Measurements from ENCODE around the gene TWIST1.

TWIST1 gene

GRCh38 chr7:19116121-19117090, 1.0 kb downstream of the TWIST1 start:
- in situ Hi-C loops (cut with HindIII; ENCODE audit: low pct_ligation_motif_present, low pct_unique_long_range_greater_than_20kb, low sequenced_read_pairs) = no loop called here
- DNase-seq = no peak

- no peak for DNase-seq
- in situ Hi-C loops (cut with HindIII; ENCODE audit: low pct_ligation_motif_present, low pct_unique_long_range_greater_than_20kb, low sequenced_read_pairs) = no loop called here
These were observed 2.9 kb downstream of the TWIST1 start for GRCh38 chr7:19114551-19114855.

- in situ Hi-C loops (cut with HindIII; ENCODE audit: low pct_ligation_motif_present, low pct_unique_long_range_greater_than_20kb, low sequenced_read_pairs) = no loop called here
- no peak for DNase-seq
These were observed 3.4 kb downstream of the TWIST1 start for GRCh38 chr7:19113855-19114550.

- in situ Hi-C loops (cut with HindIII; ENCODE audit: low pct_ligation_motif_present, low pct_unique_long_range_greater_than_20kb, low sequenced_read_pairs) = no loop called here
- DNase-seq = no peak
These were observed 4.5 kb downstream of the TWIST1 start for GRCh38 chr7:19113002-19113350.

- no peak for DNase-seq
- in situ Hi-C loops (cut with HindIII; ENCODE audit: low pct_ligation_motif_present, low pct_unique_long_range_greater_than_20kb, low sequenced_read_pairs) = no loop called here
These were observed 5.0 kb downstream of the TWIST1 start for GRCh38 chr7:19112274-19113001.

GRCh38 chr7:19111474-19112273, 5.8 kb downstream of the TWIST1 start:
- in situ Hi-C loops (cut with HindIII; ENCODE audit: low pct_ligation_motif_present, low pct_unique_long_range_greater_than_20kb, low sequenced_read_pairs) = no loop called here
- no peak for DNase-seq

- no peak for DNase-seq
- in situ Hi-C loops (cut with HindIII; ENCODE audit: low pct_ligation_motif_present, low pct_unique_long_range_greater_than_20kb, low sequenced_read_pairs) = no loop called here
These were observed 6.7 kb downstream of the TWIST1 start for GRCh38 chr7:19110776-19111175.

GRCh38 chr7:19110026-19110730, 7.3 kb downstream of the TWIST1 start:
- in situ Hi-C loops (cut with HindIII; ENCODE audit: low pct_ligation_motif_present, low pct_unique_long_range_greater_than_20kb, low sequenced_read_pairs) = no loop called here
- no peak for DNase-seq

GRCh38 chr7:19109000-19109946, 8.2 kb downstream of the TWIST1 start:
- no peak for DNase-seq
- in situ Hi-C loops (cut with HindIII; ENCODE audit: low pct_ligation_motif_present, low pct_unique_long_range_greater_than_20kb, low sequenced_read_pairs) = no loop called here

GRCh38 chr7:19107356-19108146, 9.9 kb downstream of the TWIST1 start:
- in situ Hi-C loops (cut with HindIII; ENCODE audit: low pct_ligation_motif_present, low pct_unique_long_range_greater_than_20kb, low sequenced_read_pairs) = no loop called here
- no peak for DNase-seq

GRCh38 chr7:19107081-19107355, 10.4 kb downstream of the TWIST1 start:
- no peak for DNase-seq
- in situ Hi-C loops (cut with HindIII; ENCODE audit: low pct_ligation_motif_present, low pct_unique_long_range_greater_than_20kb, low sequenced_read_pairs) = no loop called here

- in situ Hi-C loops (cut with HindIII; ENCODE audit: low pct_ligation_motif_present, low pct_unique_long_range_greater_than_20kb, low sequenced_read_pairs) = no loop called here
These were observed 11.0 kb downstream of the TWIST1 start for GRCh38 chr7:19106241-19107080.

GRCh38 chr7:19105546-19105945, 11.9 kb downstream of the TWIST1 start:
- in situ Hi-C loops (cut with HindIII; ENCODE audit: low pct_ligation_motif_present, low pct_unique_long_range_greater_than_20kb, low sequenced_read_pairs) = no loop called here

More at GRCh38 chr7:19106241-19107080, 11.0 kb downstream of the TWIST1 start:
- DNase-seq = no peak

GRCh38 chr7:19104811-19105210, 12.6 kb downstream of the TWIST1 start:
- DNase-seq = no peak
- in situ Hi-C loops (cut with HindIII; ENCODE audit: low pct_ligation_motif_present, low pct_unique_long_range_greater_than_20kb, low sequenced_read_pairs) = no loop called here

More at GRCh38 chr7:19105546-19105945, 11.9 kb downstream of the TWIST1 start:
- DNase-seq = no peak

- DNase-seq = no peak
- in situ Hi-C loops (cut with HindIII; ENCODE audit: low pct_ligation_motif_present, low pct_unique_long_range_greater_than_20kb, low sequenced_read_pairs) = no loop called here
These were observed 14.6 kb downstream of the TWIST1 start for GRCh38 chr7:19102884-19103283.

GRCh38 chr7:19101909-19102308, 15.5 kb downstream of the TWIST1 start:
- DNase-seq = no peak
- in situ Hi-C loops (cut with HindIII; ENCODE audit: low pct_ligation_motif_present, low pct_unique_long_range_greater_than_20kb, low sequenced_read_pairs) = no loop called here

All from ACHN (cell line).